Measurements from ENCODE around the gene EXOC6.

- TF ChIP-seq CTCF (conservative IDR thresholded peaks at IDR 0.05; ENCODE audit: low read length) (no peak), EZH2phosphoT487 (IDR thresholded peaks at IDR 0.05; ENCODE audit: borderline replicate concordance) (no peak)
Measured at GRCh38 chr10:93076871-93077270, 228.6 kb downstream of the EXOC6 start.

Data from Loucy (cell line).